Activated CD4-positive, alpha-beta memory T cell treated with anti-CD3 and anti-CD28 coated beads for 36 hours (primary cell): ENCODE results near the gene RTN4IP1. TPM values are rescaled to one million over a fixed set of nuclear protein-coding genes. Genes with fewer than 3 reads are reported as not detected.

ENCODE experiments used
- CTCF ChIA-PET: fragments of 350-600 bp; sonication (Branson Sonifier 250); formaldehyde crosslinking; loops from one replicate; lab custom pipeline; 2021; ENCODE audit warnings: antibody characterized with exemption, inconsistent platforms; lab: Charles Lee
- POLR2A ChIA-PET: fragments of 350-600 bp; sonication (Branson Sonifier 250); formaldehyde crosslinking; loops from one replicate; lab custom pipeline; 2021; ENCODE audit warnings: antibody characterized with exemption; lab: Charles Lee
- DNase-seq: peaks from one replicate; pipeline ENCODE4 v3.0.0-alpha.2; 2020
- H3K27ac Mint-ChIP-seq: one replicate; pipeline ENCODE4 v1.8.0; 2021; ENCODE audit warnings: mixed read lengths
- H3K27me3 Mint-ChIP-seq: one replicate; pipeline ENCODE4 v1.8.0; 2021; ENCODE audit warnings: mixed read lengths
- H3K36me3 Mint-ChIP-seq: one replicate; pipeline ENCODE4 v1.8.0; 2021; ENCODE audit warnings: mixed read lengths
- H3K4me1 Mint-ChIP-seq: one replicate; pipeline ENCODE4 v1.8.0; 2021; ENCODE audit warnings: low read depth, mixed read lengths
- H3K4me3 Mint-ChIP-seq: one replicate; pipeline ENCODE4 v1.8.0; 2021; ENCODE audit warnings: mild to moderate bottlenecking, mixed read lengths
- H3K9me3 Mint-ChIP-seq: one replicate; pipeline ENCODE4 v1.8.0; 2021; ENCODE audit warnings: mixed read lengths
- intact Hi-C: fragments of 100-400 bp; cut with micrococcal nuclease; formaldehyde crosslinking; loops from one replicate; pipeline ENCODE4 v1.15.1; 2023
- total RNA-seq, 2 experiments: library from RNA; stranded (reverse); gene quantifications; one replicate each; pipeline ENCODE4 v1.2.3, GENCODE V29; 2021

Gene RTN4IP1, protein sequence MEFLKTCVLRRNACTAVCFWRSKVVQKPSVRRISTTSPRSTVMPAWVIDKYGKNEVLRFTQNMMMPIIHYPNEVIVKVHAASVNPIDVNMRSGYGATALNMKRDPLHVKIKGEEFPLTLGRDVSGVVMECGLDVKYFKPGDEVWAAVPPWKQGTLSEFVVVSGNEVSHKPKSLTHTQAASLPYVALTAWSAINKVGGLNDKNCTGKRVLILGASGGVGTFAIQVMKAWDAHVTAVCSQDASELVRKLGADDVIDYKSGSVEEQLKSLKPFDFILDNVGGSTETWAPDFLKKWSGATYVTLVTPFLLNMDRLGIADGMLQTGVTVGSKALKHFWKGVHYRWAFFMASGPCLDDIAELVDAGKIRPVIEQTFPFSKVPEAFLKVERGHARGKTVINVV
- 1 to 10 TPM; 8.0 to 8.5 TPM for total RNA-seq

- POLR2A ChIA-PET: interaction anchor here (0.8 kb wide), 1 partner anchor 436 kb away, joined by 3 read pairs; no protein-coding TSS in a partner anchor
- Mint-ChIP-seq H3K27me3 (no peaks in the 10 kb centered on the region), H3K4me1 (peaks cover 15% of the 10 kb centered on the region), H3K36me3 (peaks cover 2% of the 10 kb centered on the region), H3K9me3 (no peaks in the 10 kb centered on the region), H3K4me3 (peak within 1 kb of the TSS; percentile 92), H3K27ac (peak within 1 kb of the TSS; percentile 94)
- CTCF ChIA-PET: interaction anchor here (1.4 kb wide), 1 partner anchor 350 kb away, joined by 4 read pairs; no protein-coding TSS in a partner anchor
- DNase-seq: peak; percentile 91
- intact Hi-C loops: loop anchor here (1.0 to 5.0 kb wide), 5 partner anchors 16 to 398 kb away; partner anchors contain the start of genes ATG5 and MTRES1
Observed at GRCh38 chr6:106629103-106629858, at the start of gene RTN4IP1, which contains the start of gene QRSL1. Gene RTN4IP1 (minus strand): TSS chr6:106629498. CDS start chr6:106629021, 477 bp downstream. Gene QRSL1 (plus strand): TSS chr6:106629578. CDS start chr6:106629682, 104 bp downstream.

GRCh38 chr6:106677282-106677681 lies 48.0 kb upstream of the RTN4IP1 start:
- H3K36me3 Mint-ChIP-seq: no peaks in the 10 kb centered on the region
- intact Hi-C loops: no loop called here
- no peak overlapping the region for H3K4me3 Mint-ChIP-seq
- POLR2A ChIA-PET: no interaction called here
- no peaks in the 10 kb centered on the region for H3K4me1 Mint-ChIP-seq
- CTCF ChIA-PET: no interaction called here
- DNase-seq: no peak
- no peak overlapping the region for H3K27ac Mint-ChIP-seq
- H3K9me3 Mint-ChIP-seq: no peaks in the 10 kb centered on the region
- H3K27me3 Mint-ChIP-seq: no peaks in the 10 kb centered on the region

DNA sequence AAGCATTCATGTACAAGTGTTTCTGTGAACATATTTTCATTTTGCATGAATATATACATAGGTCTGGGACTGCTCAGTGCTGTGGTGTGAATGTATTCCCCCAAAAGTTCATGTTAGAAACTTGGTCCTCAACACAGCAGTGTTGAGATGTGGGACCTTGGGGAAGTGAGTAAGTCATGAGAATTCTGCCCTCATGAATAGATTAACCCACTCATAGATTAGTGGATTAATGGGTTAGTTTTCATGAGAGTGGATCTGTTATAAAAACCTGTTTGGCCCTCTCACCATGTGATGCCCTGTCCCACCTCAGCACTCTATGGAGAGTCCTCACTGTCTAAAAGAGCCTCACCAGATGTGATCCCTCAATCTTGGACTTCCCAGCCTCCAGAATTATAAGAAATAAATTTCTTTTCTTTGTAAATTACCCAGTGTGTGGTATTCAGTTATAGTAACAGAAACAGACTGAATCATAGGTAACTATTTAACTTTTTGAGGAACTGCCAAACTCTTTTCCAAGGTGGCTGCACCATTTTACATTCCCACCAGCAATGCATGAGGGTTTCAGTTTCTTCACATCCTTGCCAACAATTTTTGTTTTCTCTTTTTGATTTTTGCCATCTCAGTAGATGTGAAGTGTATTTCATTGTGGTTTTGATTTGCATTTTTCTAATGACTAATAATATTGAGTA lies 45.4 kb upstream of the RTN4IP1 start:
- CTCF ChIA-PET: no interaction called here
- no peak overlapping the region for H3K27ac Mint-ChIP-seq
- intact Hi-C loops: no loop called here
- POLR2A ChIA-PET: no interaction called here
- no peak overlapping the region for H3K4me3 Mint-ChIP-seq
- no peaks in the 10 kb centered on the region for H3K4me1 Mint-ChIP-seq
- no peaks in the 10 kb centered on the region for H3K36me3 Mint-ChIP-seq
- DNase-seq: no peak
- H3K27me3 Mint-ChIP-seq: no peaks in the 10 kb centered on the region
- H3K9me3 Mint-ChIP-seq: no peaks in the 10 kb centered on the region

GRCh38 chr6:106671651-106672050 lies 42.4 kb upstream of the RTN4IP1 start:
- POLR2A ChIA-PET: no interaction called here
- H3K4me3 Mint-ChIP-seq: no peak overlapping the region
- H3K4me1 Mint-ChIP-seq: no peaks in the 10 kb centered on the region
- H3K27ac Mint-ChIP-seq: no peak overlapping the region
- CTCF ChIA-PET: no interaction called here
- no peak for DNase-seq
- intact Hi-C loops: no loop called here
- no peaks in the 10 kb centered on the region for H3K27me3 Mint-ChIP-seq
- H3K9me3 Mint-ChIP-seq: no peaks in the 10 kb centered on the region
- peaks cover 3% of the 10 kb centered on the region for H3K36me3 Mint-ChIP-seq

- no peak for DNase-seq
- no peak overlapping the region for H3K4me3 Mint-ChIP-seq
- no peaks in the 10 kb centered on the region for H3K4me1 Mint-ChIP-seq
- no peak overlapping the region for H3K27ac Mint-ChIP-seq
- H3K27me3 Mint-ChIP-seq: no peaks in the 10 kb centered on the region
- POLR2A ChIA-PET: interaction anchor here (0.6 kb wide), 1 partner anchor 407 kb away, joined by 3 read pairs; no protein-coding TSS in a partner anchor
- peaks cover 6% of the 10 kb centered on the region for H3K36me3 Mint-ChIP-seq
- H3K9me3 Mint-ChIP-seq: no peaks in the 10 kb centered on the region
- intact Hi-C loops: no loop called here
- CTCF ChIA-PET: interaction anchor here (0.5 kb wide), 1 partner anchor 368 kb away, joined by 3 read pairs; no protein-coding TSS in a partner anchor
Observed at GRCh38 chr6:106670236-106670635, 40.9 kb upstream of the RTN4IP1 start.

GRCh38 chr6:106667022-106667402 lies 37.7 kb upstream of the RTN4IP1 start:
- H3K27ac Mint-ChIP-seq: no peak overlapping the region
- H3K27me3 Mint-ChIP-seq: no peaks in the 10 kb centered on the region
- CTCF ChIA-PET: no interaction called here

GRCh38 chr6:106666282-106667021 lies 37.2 kb upstream of the RTN4IP1 start:
- no peak for DNase-seq
- H3K9me3 Mint-ChIP-seq: no peaks in the 10 kb centered on the region
- peaks cover 2% of the 10 kb centered on the region for H3K4me1 Mint-ChIP-seq
- H3K27ac Mint-ChIP-seq: no peak overlapping the region
- intact Hi-C loops: no loop called here
- H3K27me3 Mint-ChIP-seq: no peaks in the 10 kb centered on the region
- POLR2A ChIA-PET: no interaction called here
- peaks cover 20% of the 10 kb centered on the region for H3K36me3 Mint-ChIP-seq
- no peak overlapping the region for H3K4me3 Mint-ChIP-seq
- CTCF ChIA-PET: no interaction called here

More at GRCh38 chr6:106667022-106667402, 37.7 kb upstream of the RTN4IP1 start:
- POLR2A ChIA-PET: no interaction called here
- no peak for DNase-seq
- H3K4me3 Mint-ChIP-seq: no peak overlapping the region
- peaks cover 19% of the 10 kb centered on the region for H3K36me3 Mint-ChIP-seq
- H3K4me1 Mint-ChIP-seq: peaks cover 2% of the 10 kb centered on the region
- intact Hi-C loops: no loop called here
- no peaks in the 10 kb centered on the region for H3K9me3 Mint-ChIP-seq

- intact Hi-C loops: no loop called here
- ChIA-PET POLR2A (no interaction called here), CTCF (interaction anchor here (1.0 kb wide), 1 partner anchor 317 kb away, joined by 3 read pairs; no protein-coding TSS in a partner anchor)
- Mint-ChIP-seq H3K27ac (no peak overlapping the region), H3K9me3 (peaks cover 10% of the 10 kb centered on the region), H3K27me3 (no peaks in the 10 kb centered on the region), H3K36me3 (peaks cover 50% of the 10 kb centered on the region), H3K4me3 (no peak overlapping the region), H3K4me1 (peaks cover 2% of the 10 kb centered on the region)
- no peak for DNase-seq
Observed at GRCh38 chr6:106662458-106662857, 33.2 kb upstream of the RTN4IP1 start.

DNA sequence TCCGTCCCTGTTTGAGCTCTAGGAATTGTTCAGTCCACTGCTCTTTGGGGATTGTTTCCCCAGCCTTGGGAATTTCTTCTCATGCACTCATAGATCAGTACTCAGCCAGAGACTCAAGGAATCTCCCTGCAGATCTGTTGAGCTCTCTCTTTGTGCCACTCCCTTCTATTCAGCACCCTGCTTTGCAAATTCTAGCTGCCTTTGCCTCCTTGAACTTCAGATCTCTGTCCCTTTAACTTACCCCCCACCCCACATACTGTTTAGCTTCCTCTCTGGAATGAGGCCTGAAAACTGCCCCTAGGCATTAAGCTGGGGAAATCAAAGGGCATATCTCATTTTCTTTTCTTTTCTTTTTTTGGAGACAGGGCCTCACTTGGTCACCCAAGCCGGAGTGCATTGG lies 30.6 kb upstream of the RTN4IP1 start:
- intact Hi-C loops: no loop called here
- ChIA-PET POLR2A (no interaction called here), CTCF (no interaction called here)

GRCh38 chr6:106658469-106658868 lies 29.2 kb upstream of the RTN4IP1 start:
- ChIA-PET POLR2A (no interaction called here), CTCF (no interaction called here)
- no peaks in the 10 kb centered on the region for H3K27me3 Mint-ChIP-seq
- no peak overlapping the region for H3K27ac Mint-ChIP-seq
- no peak for DNase-seq
- no peaks in the 10 kb centered on the region for H3K4me1 Mint-ChIP-seq
- no peak overlapping the region for H3K4me3 Mint-ChIP-seq
- peaks cover 13% of the 10 kb centered on the region for H3K9me3 Mint-ChIP-seq
- H3K36me3 Mint-ChIP-seq: peaks cover 64% of the 10 kb centered on the region
- intact Hi-C loops: no loop called here

More for the DNA sequence above, 30.6 kb upstream of the RTN4IP1 start:
- Mint-ChIP-seq H3K27ac (no peak overlapping the region), H3K27me3 (no peaks in the 10 kb centered on the region), H3K9me3 (peaks cover 13% of the 10 kb centered on the region), H3K36me3 (peaks cover 60% of the 10 kb centered on the region), H3K4me3 (no peak overlapping the region), H3K4me1 (peaks cover 2% of the 10 kb centered on the region)
- DNase-seq: no peak

DNA sequence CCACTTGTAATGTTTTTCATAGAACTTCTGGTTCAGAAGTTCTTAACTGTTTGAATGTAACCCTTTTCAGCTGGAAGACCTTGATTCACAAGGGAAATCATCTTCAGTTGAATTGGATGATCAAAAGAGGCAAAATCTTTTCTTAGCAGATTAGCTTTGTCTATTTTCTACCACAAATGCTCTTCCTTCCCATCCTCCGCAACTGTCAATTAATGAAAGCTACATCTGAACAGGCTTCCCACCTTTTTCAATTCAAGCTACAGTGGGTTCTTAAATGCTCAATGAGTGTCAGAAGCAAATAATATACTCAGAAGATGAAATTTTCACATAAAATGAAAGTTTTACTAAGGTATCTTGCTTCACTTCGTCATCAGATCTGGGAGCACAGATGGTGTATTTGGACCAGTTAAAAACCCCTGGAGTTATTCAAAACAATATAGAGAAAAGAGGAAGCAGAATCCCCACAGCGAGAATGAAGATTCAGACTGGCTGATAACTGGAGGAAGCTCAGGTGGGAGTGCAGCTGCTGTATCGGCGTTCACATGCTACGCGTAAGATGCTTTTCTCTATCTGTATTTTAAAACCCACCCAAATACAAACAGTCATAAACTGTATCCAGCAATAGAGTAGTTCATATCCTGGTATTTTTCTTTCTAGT lies 19.5 kb upstream of the RTN4IP1 start:
- CTCF ChIA-PET: interaction anchor here (1.4 kb wide), 1 partner anchor 203 kb away, joined by 3 read pairs; no protein-coding TSS in a partner anchor
- H3K36me3 Mint-ChIP-seq: peaks cover 32% of the 10 kb centered on the region

More for the DNA sequence above, 19.5 kb upstream of the RTN4IP1 start:
- H3K4me1 Mint-ChIP-seq: no peaks in the 10 kb centered on the region
- no peak for DNase-seq
- no peak overlapping the region for H3K4me3 Mint-ChIP-seq
- POLR2A ChIA-PET: no interaction called here
- intact Hi-C loops: no loop called here
- no peaks in the 10 kb centered on the region for H3K27me3 Mint-ChIP-seq
- H3K9me3 Mint-ChIP-seq: no peaks in the 10 kb centered on the region
- no peak overlapping the region for H3K27ac Mint-ChIP-seq
